ENCODE measurements around the gene SLC39A11. TPM values are rescaled to one million over a fixed set of nuclear protein-coding genes. Genes with fewer than 3 reads are reported as not detected.

SLC39A11 gene
- total and polyA plus RNA-seq, 3 donors from 2014 or later = 11.4 to 18.6 (median 18.0) TPM

DNA sequence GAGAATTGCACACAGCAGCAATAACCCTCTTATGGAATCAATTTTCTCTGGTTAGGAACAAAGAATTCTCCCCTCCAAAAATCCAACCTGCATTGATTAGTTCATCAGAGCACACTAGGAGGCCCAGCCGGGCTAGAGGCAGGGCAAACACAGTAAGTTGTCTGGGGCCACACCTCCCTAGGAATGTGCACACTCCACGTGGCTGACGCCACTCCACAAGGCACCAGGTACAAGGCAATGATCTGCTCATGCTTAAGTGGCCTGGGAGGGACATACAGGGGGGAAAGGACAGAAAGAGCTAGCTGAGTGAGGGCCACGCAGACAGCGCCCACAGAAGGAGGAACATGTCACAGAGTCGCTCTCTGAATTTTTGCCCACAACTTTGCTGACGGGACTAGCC lies 107.6 kb downstream of the SLC39A11 start:
- WGBS, 2 donors = 76 to 88% methylated on average over 7 of the region's 7 CpGs
- intact Hi-C loops (cut with DNase I; ENCODE audit: low total_unique reads) = no loop called here
- no peak for DNase-seq

DNA sequence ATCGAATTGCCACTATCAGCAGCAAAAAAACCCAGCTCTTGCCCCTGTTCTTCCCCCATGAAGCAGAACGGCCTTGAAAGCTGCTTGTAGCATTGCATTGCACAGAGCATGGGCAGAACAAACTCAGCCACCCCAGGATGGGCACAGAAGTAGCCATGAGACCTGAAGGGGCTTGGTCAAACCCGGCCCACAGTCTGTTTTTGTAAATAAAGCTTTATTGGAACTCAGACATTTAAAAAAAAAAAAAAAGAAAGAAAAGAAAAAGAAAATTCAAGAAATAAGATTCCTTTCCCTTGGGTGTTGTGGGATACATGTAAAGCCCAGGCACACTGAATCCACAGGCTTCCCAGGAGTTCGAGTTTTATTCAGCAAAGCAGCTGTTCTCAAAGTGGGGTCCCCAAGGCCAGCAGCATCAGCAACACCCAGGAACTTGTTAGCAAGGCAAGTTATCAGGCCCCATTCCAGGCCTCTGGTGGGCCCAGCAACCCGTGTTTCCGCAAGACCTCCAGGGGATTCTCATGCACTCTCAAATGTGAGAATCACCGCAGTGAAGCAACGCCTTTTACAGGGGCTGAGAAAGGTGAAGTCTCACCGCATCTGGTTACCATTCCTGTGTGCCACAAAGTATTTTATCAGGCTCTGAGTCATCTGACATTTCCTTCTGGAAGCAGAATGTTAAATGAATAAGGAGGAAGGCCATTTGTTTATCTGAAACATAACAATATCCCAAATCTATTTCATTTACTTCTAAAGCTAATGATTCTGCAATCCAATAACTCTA lies 108.2 kb downstream of the SLC39A11 start:
- intact Hi-C loops (cut with DNase I; ENCODE audit: low total_unique reads) = no loop called here
- H3K27me3 ChIP-seq = no peaks in the 10 kb centered on the region
- no peak for DNase-seq
- H3K4me3 ChIP-seq = no peak overlapping the region
- WGBS, 2 donors = 79 to 80% methylated on average over 9 of the region's 9 CpGs
- H3K4me1 ChIP-seq = no peaks in the 10 kb centered on the region
- TF ChIP-seq, protein P1, sequence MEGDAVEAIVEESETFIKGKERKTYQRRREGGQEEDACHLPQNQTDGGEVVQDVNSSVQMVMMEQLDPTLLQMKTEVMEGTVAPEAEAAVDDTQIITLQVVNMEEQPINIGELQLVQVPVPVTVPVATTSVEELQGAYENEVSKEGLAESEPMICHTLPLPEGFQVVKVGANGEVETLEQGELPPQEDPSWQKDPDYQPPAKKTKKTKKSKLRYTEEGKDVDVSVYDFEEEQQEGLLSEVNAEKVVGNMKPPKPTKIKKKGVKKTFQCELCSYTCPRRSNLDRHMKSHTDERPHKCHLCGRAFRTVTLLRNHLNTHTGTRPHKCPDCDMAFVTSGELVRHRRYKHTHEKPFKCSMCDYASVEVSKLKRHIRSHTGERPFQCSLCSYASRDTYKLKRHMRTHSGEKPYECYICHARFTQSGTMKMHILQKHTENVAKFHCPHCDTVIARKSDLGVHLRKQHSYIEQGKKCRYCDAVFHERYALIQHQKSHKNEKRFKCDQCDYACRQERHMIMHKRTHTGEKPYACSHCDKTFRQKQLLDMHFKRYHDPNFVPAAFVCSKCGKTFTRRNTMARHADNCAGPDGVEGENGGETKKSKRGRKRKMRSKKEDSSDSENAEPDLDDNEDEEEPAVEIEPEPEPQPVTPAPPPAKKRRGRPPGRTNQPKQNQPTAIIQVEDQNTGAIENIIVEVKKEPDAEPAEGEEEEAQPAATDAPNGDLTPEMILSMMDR (IDR thresholded peaks at IDR 0.05) = no peak
- TF ChIP-seq POLR2A (IDR thresholded peaks at IDR 0.05) = no peak
- no peaks in the 10 kb centered on the region for H3K9me3 ChIP-seq
- no peaks in the 10 kb centered on the region for H3K36me3 ChIP-seq (ENCODE audit: low read depth, missing control alignments)
- H3K27ac ChIP-seq = no peak overlapping the region

More for the DNA sequence above, 107.6 kb downstream of the SLC39A11 start:
- TF ChIP-seq, protein P1 (IDR thresholded peaks at IDR 0.05) = no peak
- TF ChIP-seq POLR2A (IDR thresholded peaks at IDR 0.05) = no peak
- H3K27ac ChIP-seq = no peak overlapping the region
- H3K27me3 ChIP-seq = no peaks in the 10 kb centered on the region
- H3K4me3 ChIP-seq = no peak overlapping the region
- no peaks in the 10 kb centered on the region for H3K9me3 ChIP-seq
- no peaks in the 10 kb centered on the region for H3K4me1 ChIP-seq
- H3K36me3 ChIP-seq (ENCODE audit: low read depth, missing control alignments) = no peaks in the 10 kb centered on the region

DNA sequence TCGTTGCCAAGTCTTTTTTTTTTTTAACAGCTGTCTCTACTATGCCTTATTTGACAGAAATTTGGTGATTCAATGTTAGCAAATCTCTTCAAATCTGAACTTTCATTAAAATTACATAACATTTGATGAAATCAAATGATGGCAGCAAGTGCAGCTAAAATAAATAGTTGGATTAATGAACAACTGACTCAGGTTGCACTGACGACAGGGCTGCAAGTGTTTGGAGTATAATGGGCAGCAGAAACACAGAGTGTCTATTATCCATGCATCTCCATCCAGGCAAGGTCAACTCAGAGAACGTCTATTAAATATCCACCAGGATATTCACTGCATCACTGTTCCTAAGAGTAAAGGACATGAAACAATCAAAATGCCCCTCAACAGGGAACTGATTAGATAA lies 109.8 kb downstream of the SLC39A11 start:
- H3K27me3 ChIP-seq = no peaks in the 10 kb centered on the region
- H3K4me3 ChIP-seq = no peak overlapping the region
- H3K4me1 ChIP-seq = peaks cover 3% of the 10 kb centered on the region
- TF ChIP-seq, protein P1 (IDR thresholded peaks at IDR 0.05) = no peak
- TF ChIP-seq POLR2A (IDR thresholded peaks at IDR 0.05) = no peak
- intact Hi-C loops (cut with DNase I; ENCODE audit: low total_unique reads) = no loop called here
- H3K36me3 ChIP-seq (ENCODE audit: low read depth, missing control alignments) = no peaks in the 10 kb centered on the region
- no peak overlapping the region for H3K27ac ChIP-seq
- H3K9me3 ChIP-seq = no peaks in the 10 kb centered on the region
- WGBS, 2 donors = 78 to 79% methylated on average over 3 of the region's 3 CpGs
- DNase-seq = no peak

DNA sequence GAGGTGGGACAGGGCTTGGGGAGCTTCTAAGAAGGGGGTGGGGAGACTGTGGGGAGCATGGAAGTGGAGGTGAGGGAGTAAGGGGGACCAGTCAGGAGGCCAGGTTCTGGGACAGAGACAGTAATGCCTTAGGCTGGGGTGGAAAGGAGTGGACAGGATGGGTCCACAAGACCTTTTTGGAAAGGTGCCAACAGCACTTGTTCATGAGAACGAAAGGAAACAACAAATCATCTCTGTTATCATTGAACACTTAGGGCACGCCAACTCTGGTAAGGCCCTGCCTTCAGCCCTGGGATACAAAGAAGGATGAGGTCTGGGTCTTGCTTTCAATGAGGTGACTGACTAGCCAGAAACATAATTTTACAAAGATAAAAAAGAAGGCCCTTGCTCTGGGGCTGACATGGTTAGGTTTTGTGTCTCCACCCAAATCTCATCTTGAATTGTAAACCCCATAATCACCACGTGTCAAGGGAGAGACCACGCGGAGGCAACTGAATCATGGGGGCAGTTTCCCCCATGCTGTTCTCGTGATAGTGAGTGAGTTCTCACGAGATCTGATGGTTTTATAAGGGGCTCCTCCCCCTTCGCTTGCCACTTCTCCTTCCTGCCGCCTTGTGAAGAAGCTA lies 113.8 kb downstream of the SLC39A11 start:
- H3K27ac ChIP-seq = no peak overlapping the region
- H3K9me3 ChIP-seq = no peaks in the 10 kb centered on the region
- WGBS, 2 donors = 75 to 78% methylated on average over 9 of the region's 9 CpGs
- no peak for DNase-seq
- peaks cover 11% of the 10 kb centered on the region for H3K4me1 ChIP-seq
- H3K27me3 ChIP-seq = no peaks in the 10 kb centered on the region
- intact Hi-C loops (cut with DNase I; ENCODE audit: low total_unique reads) = no loop called here
- no peak overlapping the region for H3K4me3 ChIP-seq
- no peak for TF ChIP-seq POLR2A (IDR thresholded peaks at IDR 0.05)
- TF ChIP-seq, protein P1 (IDR thresholded peaks at IDR 0.05) = no peak
- H3K36me3 ChIP-seq (ENCODE audit: low read depth, missing control alignments) = no peaks in the 10 kb centered on the region

Data from testis (tissue), 3 donors.